Posterior vena cava (tissue), 2 donors: ENCODE data around the gene TGIF1. TPM values are rescaled to one million over a fixed set of nuclear protein-coding genes. Genes with fewer than 3 reads are reported as not detected.
"Not testable (repeated sequence)": the region's sequence is repeated elsewhere in the genome, so short reads cannot be mapped to it uniquely, and the experiment has no call there.

Source experiments
- DNase-seq: peaks from one replicate; pipeline ENCODE4 v3.0.0-alpha.2; 2020; ENCODE audit warnings: low spot score
- intact Hi-C, 2 donors: fragments of 100-400 bp; cut with DNase I; formaldehyde crosslinking; loops; one replicate each; pipeline versions ENCODE4 v1.14.1 to v1.14.2; 2022 to 2023
- total RNA-seq, 2 donors: library from RNA; stranded (reverse); fragmentation: NEBNext Ultra II Directional; extraction: Animal tissue kit (Norgen Biotek cat#: 25700); gene quantifications; one replicate each; pipeline ENCODE4 v1.2.1, GENCODE V29; 2021
- donor health status: DM: yes; HTN: yes; CAD: no.
- donor health status: DM: yes; HTN: yes; CAD: no.

Gene TGIF1
- total RNA-seq, 2 donors from 2014 or later: 25.9 to 30.0 TPM

- intact Hi-C loops: no loop called here
- DNase-seq: no peak
Measured at GRCh38 chr18:3471141-3471648, 21.2 kb downstream of the TGIF1 start.

- intact Hi-C loops, DNase-seq: not testable (repeated sequence)
Measured at GRCh38 chr18:3472121-3472520, 22.1 kb downstream of the TGIF1 start.

GRCh38 chr18:3472681-3473544 lies 22.9 kb downstream of the TGIF1 start:
- no peak for DNase-seq
- intact Hi-C loops: no loop called here

GRCh38 chr18:3478262-3478978 lies 28.4 kb downstream of the TGIF1 start:
- DNase-seq: no peak
- intact Hi-C loops: no loop called here

- no peak for DNase-seq
- intact Hi-C loops: loop anchor here in 1 of 2 donors (5.0 kb wide), 1 partner anchor 672 kb away; no protein-coding TSS in a partner anchor
Measured at GRCh38 chr18:3479978-3480509, 30.1 kb downstream of the TGIF1 start.

GRCh38 chr18:3480827-3481573 lies 31.0 kb downstream of the TGIF1 start:
- intact Hi-C loops: loop anchor here in 1 of 2 donors (5.0 kb wide), 1 partner anchor 671 kb away; no protein-coding TSS in a partner anchor
- DNase-seq: no peak

GRCh38 chr18:3481696-3482210 lies 31.8 kb downstream of the TGIF1 start:
- intact Hi-C loops: loop anchor here in 1 of 2 donors (5.0 kb wide), 1 partner anchor 671 kb away; no protein-coding TSS in a partner anchor
- no peak for DNase-seq

- intact Hi-C loops: loop anchor here in 1 of 2 donors (5.0 kb wide), 1 partner anchor 670 kb away; no protein-coding TSS in a partner anchor
- no peak for DNase-seq
Measured at GRCh38 chr18:3482258-3482657, 32.3 kb downstream of the TGIF1 start.

GRCh38 chr18:3485153-3486149 lies 35.5 kb downstream of the TGIF1 start:
- DNase-seq: no peak
- intact Hi-C loops: no loop called here

GRCh38 chr18:3486512-3486911 lies 36.5 kb downstream of the TGIF1 start:
- intact Hi-C loops: no loop called here
- no peak for DNase-seq

GRCh38 chr18:3489462-3489861 lies 39.5 kb downstream of the TGIF1 start:
- intact Hi-C loops: no loop called here
- DNase-seq: no peak

GRCh38 chr18:3491981-3492555 lies 42.1 kb downstream of the TGIF1 start:
- intact Hi-C loops: no loop called here
- no peak for DNase-seq

GRCh38 chr18:3492721-3493120 lies 42.7 kb downstream of the TGIF1 start:
- intact Hi-C loops: no loop called here
- no peak for DNase-seq

GRCh38 chr18:3493501-3494244 lies 43.7 kb downstream of the TGIF1 start:
- DNase-seq: no peak
- intact Hi-C loops: no loop called here

GRCh38 chr18:3494245-3494526 lies 44.2 kb downstream of the TGIF1 start:
- intact Hi-C loops: no loop called here
- no peak for DNase-seq

- no peak for DNase-seq
- intact Hi-C loops: no loop called here
Measured at GRCh38 chr18:3494569-3494968, 44.6 kb downstream of the TGIF1 start.
